SH-SY5Y (cell line): Measurements from ENCODE around the gene MICAL2.

Experiments
- GATA2 ChIP-seq: IDR thresholded peaks from 2 replicates; pipeline ENCODE4 v1.6.1; 2011; ENCODE audit warnings: mild to moderate bottlenecking, low read depth, low read length
- GATA3 ChIP-seq: IDR thresholded peaks from 2 replicates; pipeline ENCODE4 v1.6.1; 2011; ENCODE audit warnings: low read depth, mild to moderate bottlenecking, low read length, moderate library complexity

DNA sequence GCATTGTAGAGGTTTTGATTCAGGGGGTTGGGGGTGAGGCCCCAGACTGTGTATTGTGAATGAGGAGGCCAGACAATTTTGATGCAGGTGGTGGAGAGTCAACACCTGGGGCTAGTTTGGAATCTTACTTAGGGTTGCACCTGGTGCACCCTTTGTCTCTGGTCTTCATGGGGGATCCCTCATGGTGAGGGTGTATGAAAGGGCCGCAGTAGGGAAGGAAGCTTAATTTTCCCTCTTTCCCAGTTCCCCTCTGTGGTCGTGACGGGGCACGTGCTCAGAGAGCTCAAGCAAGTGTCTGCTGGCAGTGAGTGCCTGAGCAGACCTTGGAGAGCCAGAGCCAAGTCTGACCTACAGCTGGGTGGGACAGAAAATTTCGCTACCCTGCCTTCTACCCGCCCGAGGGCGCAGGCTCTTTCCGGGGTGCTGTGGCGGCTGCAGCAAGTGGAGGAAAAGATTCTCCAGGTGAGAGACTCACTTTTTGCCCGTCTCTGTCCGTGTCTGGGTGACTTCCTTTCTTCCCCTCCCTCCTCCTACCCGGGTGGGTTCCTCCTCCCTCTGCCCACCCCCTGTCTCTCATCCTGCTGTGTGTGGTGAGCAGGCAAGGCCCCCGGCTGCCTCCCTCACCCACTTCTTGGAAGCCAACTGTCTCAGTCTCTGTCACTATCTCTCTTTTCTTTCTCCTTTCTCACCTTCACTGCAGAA is 131.7 kb downstream of the MICAL2 start:
- TF ChIP-seq GATA3 (no peak), GATA2 (no peak)
